ENCODE data around the gene TUBG2.

Gene TUBG2

DNA sequence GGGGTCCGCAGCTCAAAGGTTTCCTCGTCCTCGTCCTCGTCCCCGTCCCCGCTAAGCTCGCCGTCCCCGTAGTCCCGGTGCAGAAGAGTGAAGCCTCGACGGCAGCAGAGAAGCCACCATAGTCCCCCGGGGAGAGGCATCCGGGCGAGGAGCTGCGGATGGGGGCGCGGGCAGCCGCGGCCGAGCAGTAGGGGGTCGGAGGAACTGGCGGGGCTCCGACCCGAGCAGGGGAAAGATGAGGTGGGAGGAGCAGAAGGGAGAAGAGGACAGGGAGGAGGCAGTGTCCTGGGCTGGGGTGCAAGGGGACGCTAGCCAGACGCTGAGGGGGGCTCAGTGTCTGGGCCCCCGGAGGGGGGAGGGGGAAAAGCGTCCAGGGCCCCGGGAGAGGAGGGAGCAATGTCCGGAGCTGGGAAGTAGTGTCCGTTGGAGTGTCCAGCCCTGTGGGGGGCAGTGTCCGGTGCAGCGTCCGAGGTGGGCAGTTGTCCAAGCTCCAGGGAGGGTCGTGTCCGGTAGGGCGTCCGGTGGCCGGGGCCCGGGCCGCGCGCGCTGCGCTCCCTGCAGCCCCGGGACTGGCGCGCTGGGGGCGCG, 17.4 kb downstream of the TUBG2 start, which contains the start of gene PLEKHH3:
Gene PLEKHH3, minus strand, starts transcription at position 571 of the 588 bp plus-strand sequence. Its CDS starts 431 bp downstream, at position 140.
- DNase-seq (ENCODE audit: low read depth) = no peak

DNA sequence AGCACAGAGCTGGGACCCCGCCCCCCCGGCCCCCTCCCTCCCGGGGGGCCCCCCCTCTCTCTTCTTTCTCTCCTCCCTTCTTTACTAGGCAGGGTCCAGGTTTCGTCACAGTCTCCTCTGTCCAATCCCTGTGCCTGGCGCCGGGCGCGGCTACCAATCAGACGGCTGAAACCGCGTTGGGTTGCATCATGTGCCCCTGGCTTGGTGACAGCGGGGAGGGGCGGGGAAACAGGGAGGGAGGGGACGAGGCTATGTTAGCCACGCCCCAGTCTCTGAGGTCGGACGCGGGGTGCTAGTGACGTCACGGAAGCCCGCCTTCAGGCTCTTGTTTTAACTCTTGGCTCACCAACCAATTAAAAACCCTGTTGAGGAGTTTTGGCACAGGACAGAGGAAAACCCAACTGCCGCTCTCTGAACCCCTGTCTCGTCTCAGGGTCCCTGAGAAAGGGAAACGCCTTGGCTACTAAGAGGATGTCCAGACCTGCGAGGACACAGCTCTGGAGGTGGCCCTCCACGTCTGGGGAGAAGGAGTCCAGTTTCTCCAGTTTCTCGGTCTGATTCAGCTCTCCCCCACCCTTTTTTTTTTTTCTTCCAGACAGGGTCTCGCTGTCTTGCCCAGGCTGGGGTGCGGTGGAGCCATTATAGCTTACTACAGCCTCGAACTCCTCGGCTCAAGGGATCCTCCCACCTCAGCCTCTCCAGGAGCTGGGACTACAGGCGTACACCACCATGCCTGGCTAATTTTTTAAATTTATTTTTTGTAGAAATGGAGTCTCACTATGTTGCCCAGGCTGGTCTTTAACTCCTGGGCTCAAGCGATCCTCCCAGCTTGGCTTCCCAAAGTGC, 18.2 kb downstream of the TUBG2 start:
- peak; percentile 99 for DNase-seq (ENCODE audit: low read depth)

DNA sequence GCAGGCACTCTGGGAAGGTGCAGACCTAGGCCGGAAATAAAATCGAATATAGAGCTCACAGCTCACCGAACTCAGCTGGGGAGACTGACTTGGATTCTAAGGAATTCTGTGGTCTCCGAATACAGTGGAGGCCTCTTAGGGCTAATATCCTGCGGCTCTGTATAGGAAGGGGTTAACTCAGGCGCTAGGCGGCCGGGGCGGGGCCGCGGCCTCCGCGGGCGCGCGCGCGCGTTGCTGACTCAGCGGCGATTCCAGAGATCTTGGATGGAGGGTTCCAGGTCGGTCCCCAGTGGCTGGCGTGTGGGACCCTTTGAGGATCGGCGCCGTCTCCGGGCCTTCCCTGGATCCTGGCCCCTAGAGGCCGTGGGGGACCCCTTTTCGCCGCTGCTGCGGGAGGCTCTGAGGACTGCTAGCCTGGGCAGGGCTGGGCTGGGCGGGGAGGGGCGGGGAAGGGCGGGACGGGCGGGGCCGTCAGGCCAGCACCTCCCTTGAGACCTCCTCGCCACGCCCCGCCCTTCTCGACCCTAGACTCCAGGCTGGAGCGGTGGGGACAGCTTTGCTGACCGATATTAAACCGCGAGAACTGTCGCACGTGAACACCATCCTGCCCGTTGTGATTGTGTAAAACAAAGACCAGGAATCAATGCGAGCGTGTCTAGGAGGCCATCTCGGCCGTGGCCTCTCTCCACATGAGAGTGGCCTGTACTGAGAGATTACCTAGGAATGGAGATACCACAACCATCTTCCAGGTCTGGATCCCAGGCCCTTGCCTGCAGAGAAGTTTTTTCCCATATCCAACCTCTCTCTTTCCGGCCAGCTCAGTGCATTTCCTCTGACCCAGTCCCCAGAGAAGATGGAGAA, 19.1 kb downstream of the TUBG2 start:
- peak; percentile 82 for DNase-seq (ENCODE audit: low read depth)

DNA sequence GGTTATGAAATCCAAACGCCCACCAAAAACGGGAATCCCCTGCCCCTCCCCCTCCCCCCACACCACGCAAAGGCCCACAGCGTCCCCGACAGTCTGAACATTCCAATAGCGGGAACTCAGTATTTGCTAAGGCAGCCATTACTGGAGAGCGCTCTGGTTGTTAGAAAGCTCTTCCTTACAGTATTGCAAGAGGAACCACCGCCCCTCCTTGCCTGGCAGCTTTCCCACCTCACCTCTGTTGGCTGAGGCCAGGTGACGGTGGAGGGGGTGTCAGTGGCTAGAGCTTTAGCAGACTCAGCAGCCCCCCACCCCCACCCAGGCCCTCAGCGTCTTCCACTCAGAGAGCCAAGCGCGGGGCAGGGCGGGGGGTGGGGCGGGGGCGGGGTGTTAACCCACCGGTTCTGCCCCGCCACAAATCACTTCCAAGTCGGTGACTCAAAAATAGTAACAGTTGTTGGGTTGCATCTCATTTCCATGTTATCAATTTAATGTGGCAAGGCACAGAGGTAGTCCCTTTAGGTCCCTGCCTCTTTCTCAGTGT, 19.9 kb downstream of the TUBG2 start:
- peak; percentile 59 for DNase-seq (ENCODE audit: low read depth)

DNA sequence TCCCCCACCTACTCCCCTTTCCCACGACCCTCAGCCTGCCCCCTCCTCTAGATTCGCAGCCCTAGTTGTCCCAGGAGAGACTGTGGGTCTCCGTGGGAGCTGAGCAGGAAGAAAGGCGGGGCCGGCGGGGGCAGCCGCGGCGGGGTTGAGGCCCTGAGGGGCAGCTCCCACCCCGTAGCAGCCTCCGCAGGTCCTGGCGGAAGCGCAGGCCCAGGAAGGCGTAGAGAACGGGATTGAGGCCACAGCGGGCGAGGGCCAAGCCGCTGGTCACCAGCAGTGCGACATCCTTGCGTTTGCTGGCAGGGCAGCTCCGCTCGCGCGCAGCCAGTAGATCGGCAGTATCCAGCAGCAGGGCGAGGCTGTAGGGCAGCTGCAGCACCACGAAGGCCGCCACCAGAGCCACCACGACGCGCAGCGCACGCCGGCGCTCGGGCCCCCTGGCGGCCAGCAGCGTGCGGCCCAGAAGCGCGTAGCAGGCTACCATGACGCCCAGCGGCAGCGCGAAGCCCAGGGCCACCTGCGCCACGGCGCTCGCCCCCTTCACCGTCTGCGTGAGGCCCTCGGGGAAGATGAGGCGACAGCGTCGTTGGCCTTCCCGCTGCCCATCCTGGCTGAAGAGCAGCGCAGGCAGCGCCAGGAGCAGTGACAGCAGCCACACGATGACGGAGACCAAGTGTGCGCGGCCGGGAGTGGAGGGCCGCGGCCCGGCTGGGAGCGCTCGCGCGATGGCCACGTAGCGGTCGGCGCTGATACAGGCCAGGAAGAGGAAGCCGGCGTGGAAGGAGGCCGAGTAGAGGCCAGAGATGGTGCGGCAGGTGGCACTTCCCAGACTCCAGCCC, 20.6 kb downstream of the TUBG2 start:
- peak; percentile 79 for DNase-seq (ENCODE audit: low read depth)

DNA sequence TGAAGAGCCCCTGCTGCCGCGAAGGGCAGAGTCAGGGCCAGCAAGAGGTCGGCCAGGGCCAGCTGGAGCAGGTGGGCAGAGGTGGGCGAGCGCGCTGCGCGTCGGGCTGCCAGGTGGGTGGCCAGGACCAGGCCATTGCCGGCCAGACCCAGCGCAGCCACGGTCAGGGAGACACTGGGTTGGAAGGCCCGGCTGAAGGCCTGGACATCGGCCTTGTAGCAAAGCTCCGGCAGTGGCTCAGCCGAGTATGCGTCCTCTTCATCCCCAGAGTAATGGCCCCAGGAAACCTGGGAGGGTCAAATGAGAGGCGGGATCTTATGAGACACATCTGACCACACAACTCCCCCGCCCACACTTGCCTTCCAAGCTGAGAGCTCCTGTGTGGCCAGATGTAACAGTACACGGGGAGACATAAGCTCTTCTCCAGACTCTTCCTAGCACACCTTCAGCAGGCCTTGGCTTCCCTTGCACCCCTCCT, 21.3 kb downstream of the TUBG2 start:
- DNase-seq (ENCODE audit: low read depth) = peak; percentile 24

DNA sequence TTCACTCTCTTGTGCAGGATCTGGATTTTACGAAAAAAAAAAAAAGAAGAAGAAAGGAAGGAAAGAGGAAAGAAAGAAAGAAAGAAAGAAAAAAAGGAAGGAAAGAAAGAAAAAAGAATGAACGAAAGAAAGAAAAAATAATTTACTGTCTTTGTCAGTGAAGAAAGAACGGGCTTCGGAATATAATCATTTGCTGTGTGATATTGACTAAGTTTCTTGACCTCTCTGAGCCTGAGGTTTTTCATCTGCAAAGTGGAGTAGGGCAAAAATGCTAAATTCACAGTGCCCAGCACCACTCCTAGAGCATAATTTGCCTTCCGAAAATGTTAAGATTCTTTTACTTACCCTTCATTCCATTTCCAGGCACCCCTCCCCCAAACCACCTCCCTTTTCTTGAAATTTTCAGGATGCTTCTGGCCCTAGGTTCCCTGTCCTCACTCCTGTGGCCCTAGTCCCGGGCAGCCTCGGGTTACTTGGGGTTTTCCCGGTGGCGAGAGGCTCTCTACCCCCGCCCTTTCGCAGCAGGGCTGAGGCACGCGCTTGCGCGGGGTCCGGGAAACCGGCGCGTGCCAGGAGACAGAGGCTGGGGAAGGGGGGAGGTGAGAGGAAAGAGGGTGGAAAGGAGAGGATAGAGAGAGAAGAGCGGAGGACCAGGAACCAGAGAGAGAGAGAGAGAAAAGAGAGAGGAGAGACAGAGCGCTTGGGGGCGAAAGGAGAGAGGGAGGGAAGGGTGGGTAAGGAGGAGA, 23.1 kb downstream of the TUBG2 start, which contains the start of gene CNTNAP1:
Gene CNTNAP1, plus strand, starts transcription at position 556 of the 746 bp plus-strand sequence. CDS start 299 bp downstream, outside the sequence.
- peak; percentile 75 for DNase-seq (ENCODE audit: low read depth)

DNA sequence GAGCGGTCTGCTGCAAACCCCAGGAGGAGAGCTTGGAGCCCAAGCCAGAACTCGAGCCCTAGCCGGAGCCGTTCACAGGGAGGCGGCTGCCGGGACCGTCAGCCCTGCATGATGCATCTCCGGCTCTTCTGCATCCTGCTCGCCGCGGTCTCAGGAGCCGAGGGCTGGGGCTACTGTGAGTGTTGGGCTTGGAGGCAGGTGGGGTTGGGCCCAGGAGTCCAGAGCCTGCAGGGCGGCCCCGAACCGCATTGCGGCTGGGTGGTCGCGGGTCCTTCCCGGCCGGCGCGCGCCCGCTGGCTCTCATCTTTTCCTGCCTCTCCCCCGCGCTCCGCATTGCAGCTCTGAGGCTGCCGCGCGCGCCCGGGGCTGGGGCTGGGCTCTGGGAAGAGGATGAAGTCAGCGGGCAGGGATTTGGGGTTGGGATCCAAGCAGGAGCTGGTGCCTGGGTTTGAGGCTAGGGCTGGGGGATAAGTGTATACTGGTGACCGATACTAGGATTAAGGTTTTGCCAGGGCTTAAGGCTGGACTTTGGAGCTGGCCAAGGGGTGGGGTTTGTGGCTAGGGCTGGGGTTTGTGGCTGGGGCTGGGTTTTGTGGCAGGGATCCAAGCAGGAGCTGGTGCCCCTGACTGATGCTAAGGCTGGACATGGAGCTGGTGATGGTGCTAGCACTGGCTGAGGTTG, 23.8 kb downstream of the TUBG2 start:
- DNase-seq (ENCODE audit: low read depth) = peak; percentile 72

DNA sequence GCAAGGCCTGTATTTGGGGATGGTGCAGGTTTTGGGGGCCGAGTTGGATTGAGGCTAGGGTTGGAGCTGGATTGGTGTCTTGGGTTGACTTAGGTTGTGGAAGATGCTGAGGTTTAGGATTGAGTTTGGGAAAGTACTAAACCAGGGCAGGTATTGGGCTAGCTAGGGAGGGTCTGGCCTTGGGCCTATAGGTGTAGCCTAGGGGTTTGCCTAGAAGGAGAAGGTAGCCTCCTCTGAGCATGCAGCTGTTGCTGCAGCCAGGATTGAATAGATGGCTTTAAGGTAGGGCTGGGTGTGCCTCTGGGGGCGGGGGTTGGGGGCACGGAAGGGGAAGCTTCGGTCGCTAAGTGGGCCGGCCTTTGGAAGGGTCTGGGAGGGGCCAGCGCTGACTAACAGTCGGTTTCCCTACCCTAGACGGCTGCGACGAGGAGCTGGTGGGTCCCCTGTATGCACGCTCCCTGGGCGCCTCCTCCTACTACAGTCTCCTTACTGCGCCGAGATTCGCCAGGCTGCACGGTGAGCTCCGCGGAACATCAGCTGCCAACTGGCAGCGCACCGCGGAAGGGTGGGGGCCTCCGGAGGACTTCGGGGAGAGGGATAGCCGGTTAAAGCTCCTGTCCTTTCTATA, 24.4 kb downstream of the TUBG2 start:
- DNase-seq (ENCODE audit: low read depth) = peak; percentile 33

DNA sequence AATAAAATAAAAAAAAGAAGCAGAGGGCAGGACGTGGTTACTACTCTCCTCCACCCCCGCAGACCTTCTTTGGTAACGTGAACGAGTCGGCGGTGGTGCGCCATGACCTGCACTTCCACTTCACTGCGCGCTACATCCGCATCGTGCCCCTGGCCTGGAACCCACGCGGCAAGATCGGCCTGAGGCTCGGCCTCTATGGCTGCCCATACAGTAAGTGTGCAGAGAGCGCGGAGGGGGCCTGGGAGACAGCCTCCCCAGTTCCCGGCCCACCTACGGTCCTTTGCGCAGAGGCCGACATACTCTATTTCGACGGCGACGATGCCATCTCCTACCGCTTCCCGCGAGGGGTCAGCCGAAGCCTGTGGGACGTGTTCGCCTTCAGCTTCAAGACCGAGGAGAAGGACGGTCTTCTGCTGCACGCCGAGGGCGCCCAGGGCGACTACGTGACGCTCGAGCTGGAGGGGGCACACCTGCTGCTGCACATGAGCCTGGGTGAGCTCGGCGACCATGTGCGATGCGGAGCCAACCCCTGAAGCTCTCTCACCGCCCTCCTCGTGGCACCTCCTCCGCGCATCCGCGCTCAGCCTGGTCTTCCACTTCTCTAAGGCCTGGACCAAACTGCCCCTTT, 26.0 kb downstream of the TUBG2 start:
- no peak for DNase-seq (ENCODE audit: low read depth)

DNA sequence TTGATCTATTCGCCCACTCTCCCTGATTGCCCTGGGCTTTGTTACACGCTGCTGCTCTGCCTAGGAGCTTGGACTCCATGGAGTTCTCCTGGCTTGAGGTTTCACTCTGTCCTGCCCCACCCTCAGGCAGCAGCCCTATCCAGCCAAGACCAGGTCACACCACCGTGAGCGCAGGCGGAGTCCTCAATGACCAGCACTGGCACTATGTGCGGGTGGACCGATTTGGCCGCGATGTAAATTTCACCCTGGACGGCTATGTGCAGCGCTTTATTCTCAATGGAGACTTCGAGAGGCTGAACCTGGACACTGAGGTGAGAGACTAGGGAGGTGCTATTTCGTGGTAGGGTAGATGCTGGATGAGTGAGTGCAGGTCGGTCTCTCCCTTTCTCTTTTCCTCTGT, 26.7 kb downstream of the TUBG2 start:
- DNase-seq (ENCODE audit: low read depth) = no peak

DNA sequence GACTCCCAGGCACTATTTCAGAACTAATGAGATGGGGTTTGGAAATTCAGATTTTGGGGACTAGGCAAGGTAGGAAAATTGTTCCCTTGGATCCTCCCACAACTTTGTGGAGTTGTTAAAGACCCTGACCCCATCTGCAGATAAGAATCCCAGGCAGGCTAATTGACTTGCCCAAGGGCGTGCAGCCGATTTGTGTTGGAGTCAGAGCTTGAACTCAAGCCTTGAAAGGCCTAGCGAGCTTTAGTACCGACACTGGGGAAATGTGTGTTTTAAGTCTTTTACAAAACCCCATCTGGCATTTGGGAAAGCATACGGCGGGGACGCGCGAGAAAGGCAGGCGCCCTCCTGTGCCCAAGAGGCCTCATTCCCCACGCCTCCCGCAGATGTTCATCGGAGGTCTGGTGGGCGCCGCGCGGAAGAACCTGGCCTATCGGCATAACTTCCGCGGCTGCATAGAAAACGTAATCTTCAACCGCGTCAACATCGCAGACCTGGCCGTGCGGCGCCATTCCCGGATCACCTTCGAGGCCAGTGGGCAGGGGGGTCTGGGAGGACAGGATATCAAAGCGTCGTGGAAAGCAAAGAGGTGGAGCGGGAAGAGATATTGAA, 27.5 kb downstream of the TUBG2 start:
- no peak for DNase-seq (ENCODE audit: low read depth)

DNA sequence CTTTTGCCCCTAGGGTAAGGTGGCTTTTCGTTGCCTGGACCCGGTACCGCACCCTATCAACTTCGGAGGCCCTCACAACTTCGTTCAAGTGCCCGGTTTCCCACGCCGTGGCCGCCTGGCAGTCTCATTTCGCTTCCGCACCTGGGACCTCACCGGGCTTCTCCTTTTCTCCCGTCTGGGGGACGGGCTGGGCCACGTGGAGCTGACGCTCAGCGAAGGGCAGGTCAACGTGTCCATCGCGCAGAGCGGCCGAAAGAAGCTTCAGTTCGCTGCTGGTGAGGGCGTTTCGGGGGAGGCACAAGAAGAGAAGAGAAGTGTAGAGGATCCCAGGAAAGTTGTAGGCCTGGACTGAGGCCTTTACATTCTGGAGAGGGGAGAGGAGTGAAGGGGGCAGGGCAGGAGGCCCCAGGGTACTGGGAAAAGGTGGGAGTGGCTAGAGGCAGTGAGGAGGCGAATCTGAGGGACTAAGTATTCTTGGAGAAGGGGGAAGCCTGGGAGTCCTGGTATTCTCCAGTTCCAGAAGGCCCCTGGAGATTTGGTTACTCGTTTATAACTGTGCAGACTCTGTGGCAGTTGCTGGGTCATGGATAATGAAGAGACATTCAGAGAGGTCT, 28.7 kb downstream of the TUBG2 start:
- no peak for DNase-seq (ENCODE audit: low read depth)

DNA sequence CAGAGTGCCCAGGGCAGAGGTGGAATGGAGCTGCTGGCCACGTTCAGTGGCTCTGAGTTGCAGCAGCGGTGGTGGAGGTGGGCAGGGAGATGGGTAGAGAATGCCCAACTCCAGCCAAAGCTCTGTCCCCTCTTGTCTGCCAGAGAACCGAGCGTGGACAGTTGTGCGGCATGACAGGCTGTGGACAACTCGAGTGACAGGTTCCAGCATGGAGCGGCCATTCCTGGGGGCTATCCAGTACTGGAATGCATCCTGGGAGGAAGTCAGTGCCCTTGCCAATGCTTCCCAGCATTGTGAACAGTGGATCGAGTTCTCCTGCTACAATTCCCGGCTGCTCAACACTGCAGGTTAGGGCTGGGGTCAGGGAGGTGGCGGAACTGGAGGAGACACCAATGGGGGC, 31.5 kb downstream of the TUBG2 start:
- no peak for DNase-seq (ENCODE audit: low read depth)

DNA sequence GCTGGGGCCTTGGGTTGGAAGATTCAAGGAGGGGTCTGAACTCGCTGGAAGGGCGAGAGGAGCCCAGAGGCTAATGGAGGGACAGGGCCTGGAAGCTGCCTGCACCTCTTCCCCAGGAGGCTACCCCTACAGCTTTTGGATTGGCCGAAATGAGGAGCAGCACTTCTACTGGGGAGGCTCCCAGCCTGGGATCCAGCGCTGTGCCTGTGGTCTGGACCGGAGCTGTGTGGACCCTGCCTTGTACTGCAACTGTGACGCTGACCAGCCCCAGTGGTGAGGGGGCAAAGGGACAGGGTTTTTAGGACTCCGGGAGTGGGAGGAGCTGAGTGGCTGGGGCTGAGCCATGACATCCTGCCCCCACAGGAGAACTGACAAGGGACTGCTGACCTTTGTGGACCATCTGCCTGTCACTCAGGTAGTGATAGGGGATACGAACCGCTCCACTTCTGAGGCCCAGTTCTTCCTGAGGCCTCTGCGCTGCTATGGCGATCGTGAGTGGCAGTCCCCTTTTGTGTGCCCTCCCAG, 32.0 kb downstream of the TUBG2 start:
- no peak for DNase-seq (ENCODE audit: low read depth)

DNA sequence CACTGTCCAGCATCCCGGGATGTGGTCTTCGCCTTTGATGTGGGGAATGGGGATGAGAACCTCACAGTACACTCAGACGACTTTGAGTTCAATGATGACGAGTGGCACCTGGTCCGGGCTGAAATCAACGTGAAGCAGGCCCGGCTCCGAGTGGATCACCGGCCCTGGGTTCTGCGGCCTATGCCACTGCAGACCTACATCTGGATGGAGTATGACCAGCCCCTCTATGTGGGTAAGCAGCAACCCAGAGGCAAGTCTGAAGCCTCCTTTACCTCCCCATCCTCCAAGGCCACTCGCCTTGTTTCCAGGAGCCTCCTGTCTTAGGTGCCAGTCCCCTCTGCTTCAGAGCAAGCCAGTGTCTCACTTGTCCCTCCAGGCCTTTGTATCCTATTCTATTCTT, 33.4 kb downstream of the TUBG2 start:
- DNase-seq (ENCODE audit: low read depth) = no peak

DNA sequence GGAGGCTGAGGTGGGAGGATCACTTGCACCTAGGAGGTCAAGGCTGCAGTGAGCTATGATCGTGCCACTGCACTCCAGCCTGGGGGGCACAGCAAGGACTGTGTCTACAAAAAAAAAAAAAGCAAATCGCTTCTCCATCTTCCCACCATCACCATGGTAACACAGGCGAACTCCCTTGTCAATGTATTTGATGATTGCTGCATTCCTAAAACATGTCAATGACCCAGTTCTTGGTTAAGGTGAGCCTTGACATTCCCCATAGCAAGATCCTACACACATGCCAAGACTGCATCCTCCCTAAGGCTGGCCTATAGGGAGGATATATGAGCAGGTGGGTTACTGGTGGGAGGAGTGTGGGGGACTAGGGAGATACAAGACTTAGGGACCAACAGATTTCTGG, 35.4 kb downstream of the TUBG2 start:
- no peak for DNase-seq (ENCODE audit: low read depth)

DNA sequence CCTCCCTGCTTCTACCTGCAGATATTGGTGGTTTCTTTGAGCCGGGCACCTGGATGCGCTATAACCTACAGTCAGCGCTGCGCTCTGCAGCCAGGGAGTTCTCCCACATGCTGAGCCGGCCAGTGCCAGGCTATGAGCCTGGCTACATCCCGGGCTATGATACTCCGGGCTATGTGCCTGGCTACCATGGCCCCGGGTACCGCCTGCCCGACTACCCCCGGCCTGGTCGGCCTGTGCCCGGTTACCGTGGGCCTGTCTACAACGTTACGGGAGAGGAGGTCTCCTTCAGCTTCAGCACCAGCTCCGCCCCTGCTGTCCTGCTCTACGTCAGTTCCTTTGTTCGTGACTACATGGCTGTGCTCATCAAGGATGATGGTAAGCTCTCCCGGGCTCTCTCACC, 36.4 kb downstream of the TUBG2 start:
- no peak for DNase-seq (ENCODE audit: low read depth)

All from iris pigment epithelial cell (primary cell).